Measurements from ENCODE around the gene DAPK1.

The DAPK1 gene

GRCh38 chr9:87751423-87751822 lies 253.8 kb downstream of the DAPK1 start:
- DNase-seq: no peak

DNA sequence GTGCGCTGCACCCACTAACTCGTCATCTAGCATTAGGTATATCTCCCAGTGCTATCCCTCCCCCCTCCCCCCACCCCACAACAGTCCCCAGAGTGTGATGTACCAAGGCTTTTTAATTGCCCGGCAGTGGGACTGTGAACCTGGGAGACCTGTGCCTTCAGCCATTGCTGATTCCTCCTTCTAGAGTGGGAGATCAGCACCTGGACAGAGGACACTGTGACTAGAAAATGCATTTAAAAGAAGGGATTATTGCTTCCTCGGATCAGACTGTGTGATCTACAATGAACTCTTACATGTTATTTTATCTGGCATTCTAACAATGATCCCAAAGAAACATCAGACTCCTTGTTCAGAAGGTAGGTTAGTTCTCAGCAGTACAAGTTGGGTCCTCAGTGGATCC lies 254.2 kb downstream of the DAPK1 start:
- no peak for DNase-seq

- no peak for DNase-seq
These were observed 255.6 kb downstream of the DAPK1 start for GRCh38 chr9:87753313-87753712.

Data from NCI-H446 treated with DMSO at 0.1 percent for 48 hours (cell line).